Spleen (tissue), 11 donors: ENCODE measurements around the gene MUC22. TPM values are rescaled to one million over a fixed set of nuclear protein-coding genes. Genes with fewer than 3 reads are reported as not detected.
"Not testable (repeated sequence)": the region's sequence is repeated elsewhere in the genome, so short reads cannot be mapped to it uniquely, and the experiment has no call there.

ENCODE experiments used
- DNase-seq: peaks from one replicate; pipeline ENCODE4 v3.0.0-alpha.2; 2020
- H3K27ac ChIP-seq, 8 donors: fragments of 200-600 bp; sonication (generic) in 7 of 8; 1 replicate in 4 of 8; 2 replicates in 4 of 8; pipeline versions ENCODE4 v1.5.0 to v1.8.0; 2016 to 2021; ENCODE audit warnings: inconsistent platforms in 4 of 8, mild to moderate bottlenecking in 4 of 8, moderate library complexity in 1 of 8
- H3K27me3 ChIP-seq, 7 donors: fragments of 200-600 bp; sonication (generic) in 6 of 7; replicated peaks in 1 of 7; 1 replicate in 4 of 7; 2 replicates in 3 of 7; pipeline versions ENCODE4 v1.5.0 to v1.8.0; 2016 to 2021; ENCODE audit warnings: inconsistent platforms in 3 of 7, mild to moderate bottlenecking in 1 of 7
- H3K36me3 ChIP-seq, 6 donors: fragments of 200-600 bp; sonication (generic) in 5 of 6; 1 replicate in 4 of 6; 2 replicates in 2 of 6; pipeline versions ENCODE4 v1.5.0 to v1.8.0; 2016 to 2021; ENCODE audit warnings: inconsistent platforms in 2 of 6
- H3K4me1 ChIP-seq, 6 donors: fragments of 200-600 bp; sonication (generic) in 5 of 6; 1 replicate in 3 of 6; 2 replicates in 3 of 6; pipeline versions ENCODE4 v1.5.0 to v1.8.0; 2016 to 2021; ENCODE audit warnings: inconsistent platforms in 3 of 6
- H3K4me3 ChIP-seq, 8 donors: fragments of 200-600 bp; sonication (generic) in 7 of 8; 1 replicate in 4 of 8; 2 replicates in 4 of 8; pipeline versions ENCODE4 v1.5.0 to v1.8.0; 2016 to 2021; ENCODE audit warnings: inconsistent platforms in 4 of 8, mild to moderate bottlenecking in 4 of 8, moderate library complexity in 2 of 8
- H3K9me3 ChIP-seq, 8 donors: fragments of 200-600 bp; sonication (generic) in 7 of 8; 1 replicate in 4 of 8; 2 replicates in 4 of 8; pipeline versions ENCODE4 v1.5.0 to v1.8.0; 2016 to 2021; ENCODE audit warnings: inconsistent platforms in 4 of 8
- CTCF ChIP-seq, 11 experiments: fragments of 200-600 bp in 7 of 11; fragments of 450-650 bp in 4 of 11; sonication (generic) in 4 of 11; IDR thresholded peaks in 8 of 11; conservative IDR thresholded peaks in 3 of 11; 1 replicate in 7 of 11; 2 replicates in 4 of 11; pipeline versions ENCODE4 v1.4.0 to v1.8.0; 2016 to 2021; ENCODE audit warnings: antibody characterized with exemption in 11 of 11, inconsistent platforms in 4 of 11, mild to moderate bottlenecking in 1 of 11
- POLR2A ChIP-seq, 3 donors: fragments of 450-650 bp; IDR thresholded peaks; one replicate each; pipeline ENCODE4 v1.5.1; 2017; ENCODE audit warnings: antibody characterized with exemption in 3 of 3, mild to moderate bottlenecking in 1 of 3
- POLR2AphosphoS5 ChIP-seq, 3 donors: sonication (generic); formaldehyde crosslinking; IDR thresholded peaks; one replicate each; pipeline ENCODE4 v1.5.1; 2017; ENCODE audit warnings: antibody characterized with exemption in 3 of 3
- WGBS, 5 donors: extraction: QIAGEN DNeasy Blood & Tissue Kit in 3 of 5; methylation state at CpG; one replicate each; pipeline versions ENCODE4 v1.1.5 to v1.1.7; 2013 to 2018; 5-methylcytosine and 5-hydroxymethylcytosine counted together
- intact Hi-C: fragments of 100-400 bp; cut with DNase I; formaldehyde crosslinking; loops from one replicate; pipeline ENCODE4 v1.15.0; 2023; ENCODE audit warnings: low total_unique reads
- polyA plus RNA-seq, 3 donors: library from polyadenylated mRNA; stranded (reverse); fragments of 200-250 nt; gene quantifications; one replicate each; pipeline ENCODE4 v1.2.1, GENCODE V29; 2013
- total RNA-seq, 7 donors: library from RNA; depleted of rRNA in 3 of 7; stranded (reverse); fragments of >200 nt in 3 of 7; fragmentation: NEBNext Ultra II Directional in 4 of 7; extraction: Animal tissue kit (Norgen Biotek cat#: 25700) in 4 of 7; gene quantifications; one replicate each; pipeline versions ENCODE4 v1.1.0 to v1.2.1, GENCODE V29; 2016 to 2021
- donor health status: healthy with polysubstance abuse.
- donor health status: DM: no; HTN: no; CAD: no; lungs with moderate emphysema.
- donor health status: DM: no; HTN: no; CAD: no.
- donor health status: Bipolar disorder and iron deficiency.
- donor health status: healthy.
- donor health status: DM: no; HTN: no; CAD: no.
- donor health status: DM: yes; HTN: yes; CAD: no.

Gene MUC22
- total and polyA plus RNA-seq, 10 donors, result not detected

DNA sequence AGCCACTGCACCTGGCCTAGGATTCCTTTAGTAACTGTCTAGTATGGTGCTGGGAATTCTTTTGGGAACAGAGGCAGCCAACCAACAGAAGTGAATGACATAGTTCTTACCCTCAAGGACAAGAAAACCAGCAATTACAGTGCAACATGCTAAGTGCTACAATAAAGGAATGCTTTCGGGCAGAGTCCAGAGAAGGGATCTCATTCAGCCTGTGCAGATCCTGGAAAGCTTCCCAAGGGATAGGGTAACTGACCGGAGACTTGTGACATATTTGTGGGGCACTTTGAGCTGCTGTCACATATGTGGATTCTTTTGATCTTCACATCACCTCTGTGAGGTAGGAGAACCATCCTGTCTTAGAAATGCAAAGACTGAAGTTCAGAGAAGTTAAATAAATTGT is 55.3 kb downstream of the MUC22 start:
- Histone ChIP-seq H3K27ac (no peak overlapping the region), H3K9me3 (no peaks in the 10 kb centered on the region), H3K4me1 (peaks cover 0 to 9% (median 0%) of the 10 kb centered on the region in 6 donors), H3K36me3 (no peaks in the 10 kb centered on the region), H3K27me3 (peaks cover 0 to 4% (median 0%) of the 10 kb centered on the region in 7 donors), H3K4me3 (no peak overlapping the region)
- DNase-seq, result no peak
- 59 to 90% (median 63%) methylated on average over 2 of the region's 2 CpGs for WGBS, 5 donors
- intact Hi-C loops, result no loop called here
- TF ChIP-seq POLR2AphosphoS5 (IDR thresholded peaks at IDR 0.05) (no peak), POLR2A (IDR thresholded peaks at IDR 0.05) (no peak), CTCF (IDR thresholded peaks at IDR 0.05 in 8 of 11, conservative IDR thresholded peaks at IDR 0.05 in 3 of 11) (no peak)

DNA sequence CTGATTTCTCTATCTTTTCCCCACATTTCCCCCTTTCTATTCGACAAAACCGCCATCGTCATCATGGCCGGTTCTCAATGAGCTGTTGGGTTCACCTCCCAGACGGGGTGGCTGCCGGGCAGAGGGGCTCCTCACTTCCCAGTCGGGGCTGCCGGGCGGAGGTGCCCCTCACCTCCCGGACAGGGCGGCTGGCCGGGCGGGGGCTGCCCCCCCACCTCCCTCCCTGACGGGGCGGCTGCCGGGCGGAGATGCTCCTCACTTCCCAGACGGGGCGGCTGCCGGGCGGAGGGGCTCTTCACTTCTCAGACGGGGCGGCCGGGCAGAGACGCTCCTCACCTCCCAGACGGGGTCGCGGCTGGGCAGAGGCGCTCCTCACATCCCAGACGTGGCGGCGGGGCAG is 56.8 kb downstream of the MUC22 start:
- WGBS, 5 donors, result 84 to 96% (median 93%) methylated on average over 9 to 26 of the region's 32 CpGs
- H3K4me1 ChIP-seq, intact Hi-C loops, H3K36me3 ChIP-seq, H3K9me3 ChIP-seq, H3K4me3 ChIP-seq, DNase-seq, H3K27ac ChIP-seq, H3K27me3 ChIP-seq: not testable (repeated sequence)

DNA sequence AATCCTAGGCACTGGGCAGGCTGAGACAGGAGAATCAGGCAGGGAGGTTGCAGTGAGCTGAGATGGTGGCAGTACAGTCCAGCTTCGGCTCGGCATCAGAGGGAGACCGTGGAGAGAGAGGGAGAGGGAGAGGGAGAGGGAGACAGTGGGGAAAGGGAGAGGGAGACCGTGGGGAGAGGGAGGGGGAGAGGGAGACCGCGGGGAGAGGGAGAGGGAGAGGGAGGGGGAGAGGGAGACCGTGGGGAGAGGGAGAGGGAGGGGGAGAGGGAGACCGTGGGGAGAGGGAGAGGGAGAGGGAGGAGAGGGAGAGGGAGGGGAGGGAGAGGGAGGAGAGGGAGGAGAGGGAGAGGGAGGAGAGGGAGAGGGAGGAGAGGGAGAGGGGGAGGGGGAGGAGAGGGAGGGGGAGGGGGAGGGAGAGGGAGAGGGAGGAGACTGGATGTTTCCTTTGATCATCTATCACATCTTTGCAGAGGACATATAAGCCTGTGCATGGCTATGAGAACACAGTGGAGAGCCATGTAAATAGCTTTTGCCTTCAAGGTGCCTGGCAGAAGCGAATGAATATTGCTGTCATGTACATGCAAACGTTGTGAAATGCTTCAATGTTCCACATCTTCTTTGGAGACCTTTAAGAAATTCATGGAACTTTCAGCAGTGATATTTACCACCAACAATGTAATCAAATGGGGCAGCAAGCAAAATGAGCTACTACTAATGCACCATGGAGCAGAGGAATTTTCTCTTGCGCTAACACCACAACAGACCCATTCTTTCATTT is 57.8 kb downstream of the MUC22 start:
- not testable (repeated sequence) for H3K27ac ChIP-seq, DNase-seq, H3K4me3 ChIP-seq, H3K36me3 ChIP-seq, H3K9me3 ChIP-seq, H3K27me3 ChIP-seq, H3K4me1 ChIP-seq
- WGBS, 5 donors, result 82 to 94% (median 86%) methylated on average over 3 to 9 of the region's 11 CpGs
- intact Hi-C loops, result loop anchor here (2.0 kb wide), 1 partner anchor 239 kb away; no protein-coding TSS in a partner anchor

DNA sequence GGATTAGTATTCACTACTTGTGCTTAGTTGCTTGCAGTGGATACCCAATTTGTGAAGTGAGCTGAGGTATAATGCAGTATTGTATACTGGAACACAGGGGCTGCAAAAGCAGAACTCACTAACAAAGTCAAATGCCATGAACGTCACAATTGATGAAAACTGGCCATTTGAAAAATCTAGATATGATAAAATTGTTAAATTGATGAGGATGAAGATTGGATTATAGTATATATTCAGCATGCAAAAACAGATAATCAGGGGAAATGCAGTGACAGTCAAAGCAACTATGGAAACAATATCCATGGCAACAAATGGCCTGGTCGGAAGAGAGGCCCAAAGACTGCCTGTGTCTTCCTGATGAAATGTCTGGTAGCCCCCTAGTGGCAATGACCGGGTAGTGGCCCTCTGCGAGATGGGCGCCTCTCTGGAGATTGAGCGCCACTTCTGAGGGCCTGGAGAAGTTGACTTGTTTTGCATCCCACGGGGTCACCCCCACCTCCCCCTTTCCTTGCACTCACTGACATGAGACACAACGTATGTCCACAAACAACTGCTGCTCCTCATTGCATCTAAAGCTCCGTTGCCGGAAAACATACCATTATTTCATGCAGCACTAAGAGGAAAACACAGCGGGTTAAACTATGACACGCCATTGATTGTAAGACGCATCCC is 58.5 kb downstream of the MUC22 start:
- no peaks in the 10 kb centered on the region for H3K9me3 ChIP-seq
- intact Hi-C loops, result loop anchor here (2.0 kb wide), 1 partner anchor 240 kb away; no protein-coding TSS in a partner anchor
- H3K27ac ChIP-seq, result no peak overlapping the region
- no peak overlapping the region for H3K4me3 ChIP-seq
- H3K36me3 ChIP-seq, result no peaks in the 10 kb centered on the region
- no peaks in the 10 kb centered on the region for H3K27me3 ChIP-seq
- TF ChIP-seq POLR2A (IDR thresholded peaks at IDR 0.05), result no peak
- peak; percentile 77 to 98 (median 91) for TF ChIP-seq CTCF (IDR thresholded peaks at IDR 0.05 in 8 of 11, conservative IDR thresholded peaks at IDR 0.05 in 3 of 11)
- peak in 1 of 3 donors; percentile 7 for TF ChIP-seq POLR2AphosphoS5 (IDR thresholded peaks at IDR 0.05)
- 47 to 51% (median 50%) methylated on average over 13 of the region's 13 CpGs for WGBS, 5 donors
- H3K4me1 ChIP-seq, result peaks cover 0 to 9% (median 0%) of the 10 kb centered on the region in 6 donors
- DNase-seq, result peak; percentile 87

DNA sequence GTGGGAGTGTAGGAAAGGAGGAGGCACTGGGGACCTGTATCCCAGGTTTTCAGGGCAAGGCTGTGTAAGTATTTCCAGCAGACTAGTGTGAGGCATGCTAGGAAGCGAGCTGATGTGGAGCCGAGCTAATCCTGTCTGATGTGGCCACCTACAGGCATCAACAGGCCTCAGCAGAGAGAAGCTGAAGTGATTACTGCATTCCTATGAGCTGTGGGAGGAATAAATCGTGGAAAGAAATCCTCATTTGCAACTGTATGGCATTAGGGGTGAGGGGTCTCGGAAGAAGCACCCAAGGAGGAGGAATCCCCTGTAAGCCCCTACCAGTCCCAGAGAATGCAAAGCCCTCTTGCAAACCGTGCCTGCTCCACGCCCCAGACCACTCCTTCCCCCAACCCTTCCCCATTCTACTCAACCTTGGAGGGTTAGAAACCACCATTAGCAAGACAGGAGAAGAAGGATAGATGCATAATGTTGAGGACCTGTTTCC is 60.5 kb downstream of the MUC22 start:
- peaks cover 0 to 9% (median 0%) of the 10 kb centered on the region in 6 donors for H3K4me1 ChIP-seq
- TF ChIP-seq CTCF (IDR thresholded peaks at IDR 0.05 in 8 of 11, conservative IDR thresholded peaks at IDR 0.05 in 3 of 11) (peak in 3 of 11 experiments; percentile 5 to 16 (median 10)), POLR2A (IDR thresholded peaks at IDR 0.05) (no peak)
- H3K27ac ChIP-seq, result no peak overlapping the region
- WGBS, 5 donors, result 44 to 72% (median 52%) methylated on average over 6 of the region's 6 CpGs
- no peaks in the 10 kb centered on the region for H3K36me3 ChIP-seq
- no peak for DNase-seq
- H3K9me3 ChIP-seq, result no peaks in the 10 kb centered on the region
- intact Hi-C loops, result no loop called here
- no peak overlapping the region for H3K4me3 ChIP-seq
- no peaks in the 10 kb centered on the region for H3K27me3 ChIP-seq
